ENCODE data around the gene TNXB. TPM values are rescaled to one million over a fixed set of nuclear protein-coding genes. Genes with fewer than 3 reads are reported as not detected.

Gene TNXB
- total and polyA plus RNA-seq, 8 donors = 10.0 to 78.4 (median 17.2) TPM

- H3K9me3 ChIP-seq = no peaks in the 10 kb centered on the region
- H3K36me3 ChIP-seq = peaks cover 0 to 48% of the 10 kb centered on the region in 2 donors
- no peak overlapping the region for H3K27ac ChIP-seq
- no peak for DNase-seq
- no peak for ATAC-seq
- H3K4me1 ChIP-seq = peaks cover 22 to 32% of the 10 kb centered on the region in 2 donors
- H3K27me3 ChIP-seq = no peaks in the 10 kb centered on the region
- no peak for TF ChIP-seq CTCF (IDR thresholded peaks at IDR 0.05)
- H3K4me3 ChIP-seq = peak overlapping the region; percentile 89 to 91
- intact Hi-C loops (cut with DNase I) = no loop called here
These were observed 17.7 kb upstream of the TNXB start for GRCh38 chr6:32126880-32127279.

- no peak for DNase-seq
- no peak for ATAC-seq
- no peak overlapping the region for H3K4me3 ChIP-seq
- H3K36me3 ChIP-seq = peaks cover 4 to 77% of the 10 kb centered on the region in 2 donors
- H3K27ac ChIP-seq = no peak overlapping the region
- no peak for TF ChIP-seq CTCF (IDR thresholded peaks at IDR 0.05)
- H3K9me3 ChIP-seq = no peaks in the 10 kb centered on the region
- no peaks in the 10 kb centered on the region for H3K27me3 ChIP-seq
- intact Hi-C loops (cut with DNase I) = no loop called here
- H3K4me1 ChIP-seq = peaks cover 13 to 31% of the 10 kb centered on the region in 2 donors
These were observed 14.5 kb upstream of the TNXB start for GRCh38 chr6:32123681-32124080.

GRCh38 chr6:32120573-32121059 lies 11.5 kb upstream of the TNXB start:
- no peaks in the 10 kb centered on the region for H3K9me3 ChIP-seq
- H3K36me3 ChIP-seq = peaks cover 4 to 98% of the 10 kb centered on the region in 2 donors
- no peak for ATAC-seq
- no peaks in the 10 kb centered on the region for H3K27me3 ChIP-seq
- TF ChIP-seq CTCF (IDR thresholded peaks at IDR 0.05) = no peak
- no peak overlapping the region for H3K27ac ChIP-seq
- intact Hi-C loops (cut with DNase I) = no loop called here
- peaks cover 0 to 20% of the 10 kb centered on the region in 2 donors for H3K4me1 ChIP-seq
- no peak for DNase-seq
- H3K4me3 ChIP-seq = no peak overlapping the region

GRCh38 chr6:32118782-32119628 lies 9.9 kb upstream of the TNXB start:
- Histone ChIP-seq H3K9me3 (no peaks in the 10 kb centered on the region), H3K27ac (peak overlapping the region; percentile 57 to 70), H3K4me3 (no peak overlapping the region), H3K4me1 (peaks cover 4 to 28% of the 10 kb centered on the region in 2 donors), H3K27me3 (no peaks in the 10 kb centered on the region), H3K36me3 (peaks cover 4 to 94% of the 10 kb centered on the region in 2 donors)
- peak; percentile 92 to 94 for TF ChIP-seq CTCF (IDR thresholded peaks at IDR 0.05)
- peak; percentile 77 to 96 (median 88) for DNase-seq
- intact Hi-C loops (cut with DNase I) = loop anchor here in 1 of 2 donors (5.0 kb wide), 2 partner anchors 33 to 123 kb away; partner anchors contain the start of genes PPT2 and PRRT1
- ATAC-seq = peak; percentile 88

- intact Hi-C loops (cut with DNase I) = loop anchor here in 1 of 2 donors (5.0 kb wide), 2 partner anchors 35 to 125 kb away; partner anchors contain the start of genes PPT2 and PRRT1
- no peak for TF ChIP-seq CTCF (IDR thresholded peaks at IDR 0.05)
- H3K9me3 ChIP-seq = no peaks in the 10 kb centered on the region
- no peak for ATAC-seq
- peaks cover 4 to 79% of the 10 kb centered on the region in 2 donors for H3K36me3 ChIP-seq
- peak overlapping the region in 1 of 2 donors; percentile 70 for H3K27ac ChIP-seq
- H3K4me3 ChIP-seq = no peak overlapping the region
- no peaks in the 10 kb centered on the region for H3K27me3 ChIP-seq
- peaks cover 14 to 42% of the 10 kb centered on the region in 2 donors for H3K4me1 ChIP-seq
- no peak for DNase-seq
These were observed 8.3 kb upstream of the TNXB start for GRCh38 chr6:32117461-32117860.

All from left lung (tissue), 10 donors.